HCT116 (cell line): Measurements from ENCODE around the gene TMEM187. TPM values are rescaled to one million over a fixed set of nuclear protein-coding genes. Genes with fewer than 3 reads are reported as not detected.

Experiments used
- ATAC-seq: fragments of 200-7000 bp; cut with Tn5 transposase; 2 replicates; pipeline ENCODE4 v1.9.1; 2020; ENCODE audit warnings: mild to moderate bottlenecking, moderate library complexity
- BruUV-seq: library from RNA; stranded (reverse); fragments of 400-500 nt; replicated peaks from 2 replicates; lab custom pipeline; 2021; lab: Mats Ljungman, UMichigan
- CTCF ChIA-PET: fragments of 300-600 bp; sonication (Branson Sonifier 250); formaldehyde crosslinking; loops from one replicate; lab custom pipeline; 2021; ENCODE audit warnings: antibody characterized with exemption; lab: Charles Lee
- POLR2A ChIA-PET: fragments of 300-600, 350-600 bp; sonication (Branson Sonifier 250); formaldehyde crosslinking; loops from one replicate; lab custom pipeline; 2021; ENCODE audit warnings: antibody characterized with exemption; lab: Charles Lee
- RAD21 ChIA-PET, 2 experiments: fragments of 300-600 bp; sonication (Branson Sonifier 250); formaldehyde crosslinking; loops; one replicate each; lab custom pipeline; 2023; ENCODE audit warnings: low total read pairs in 2 of 2; ENCODE audit not compliant: uncharacterized antibody in 2 of 2, unreplicated experiment in 2 of 2, low non-redundant PET in 1 of 2; lab: Charles Lee
- DNase-seq: peaks from one replicate; pipeline ENCODE4 v3.0.0-alpha.2; 2010; ENCODE audit warnings: low read depth, low spot score
- H2AFZ ChIP-seq: fragments of 200-600 bp; shearing (Covaris generic), sonication (generic); 2 replicates; pipeline ENCODE4 v1.6.1; 2017; ENCODE audit warnings: low read depth, mixed run types, mixed read lengths, antibody characterized with exemption, low read length; ENCODE audit not compliant: poor library complexity, severe bottlenecking
- H3K27ac ChIP-seq: 2 replicates; pipeline ENCODE4 v1.5.1; 2012; ENCODE audit warnings: low read depth, low read length
- H3K27me3 ChIP-seq: fragments of 200-600 bp; sonication (generic); 2 replicates; pipeline ENCODE4 v1.6.1; 2016; ENCODE audit warnings: mixed run types, low read length, mixed read lengths; ENCODE audit not compliant: insufficient read depth
- H3K36me3 ChIP-seq, 2 experiments: fragments of 200-500 bp in 1 of 2; fragments of 200-600 bp in 1 of 2; sonication (Bioruptor generic) in 1 of 2; sonication (generic) in 1 of 2; 2 replicates each; pipeline versions ENCODE4 v1.5.1 to v1.6.1; 2014 to 2016; ENCODE audit warnings: low read length in 2 of 2, inconsistent platforms in 1 of 2, mixed read lengths in 1 of 2, mixed run types in 1 of 2; ENCODE audit not compliant: insufficient read depth in 2 of 2, control insufficient read depth in 1 of 2
- H3K4me1 ChIP-seq, 2 experiments: fragments of 200-600 bp in 1 of 2; sonication (generic) in 1 of 2; 2 replicates each; pipeline versions ENCODE4 v1.5.1 to v1.6.1; 2012 to 2017; ENCODE audit warnings: low read length in 2 of 2, inconsistent platforms in 1 of 2, mild to moderate bottlenecking in 1 of 2, mixed read lengths in 1 of 2, mixed run types in 1 of 2, moderate library complexity in 1 of 2; ENCODE audit not compliant: insufficient read depth in 2 of 2, control insufficient read depth in 1 of 2
- H3K4me2 ChIP-seq: fragments of 200-600 bp; sonication (generic); 2 replicates; pipeline ENCODE4 v1.6.1; 2017; ENCODE audit warnings: mixed run types, low read length, mixed read lengths
- H3K4me3 ChIP-seq, 2 experiments: fragments of 200-600 bp in 1 of 2; sonication (generic) in 1 of 2; replicated peaks in 1 of 2; 2 replicates each; pipeline ENCODE4 v1.5.1; 2011 to 2016; ENCODE audit warnings: low read length in 2 of 2, control low read depth in 1 of 2, low read depth in 1 of 2, mild to moderate bottlenecking in 1 of 2, mixed read lengths in 1 of 2, mixed run types in 1 of 2
- H3K79me2 ChIP-seq: fragments of 200-600 bp; sonication (generic); 2 replicates; pipeline ENCODE4 v1.6.1; 2017; ENCODE audit warnings: mild to moderate bottlenecking, mixed run types, low read length, moderate library complexity, mixed read lengths; ENCODE audit not compliant: insufficient read depth
- H3K9ac ChIP-seq: fragments of 200-600 bp; sonication (generic); 2 replicates; pipeline ENCODE4 v1.6.1; 2016; ENCODE audit warnings: low read length, mixed read lengths
- H3K9me2 ChIP-seq: fragments of 200-600 bp; sonication (generic), shearing (Covaris generic); 2 replicates; pipeline ENCODE4 v1.6.1; 2017; ENCODE audit warnings: mixed run types, mild to moderate bottlenecking, moderate library complexity; ENCODE audit not compliant: insufficient read depth
- H3K9me3 ChIP-seq, 2 experiments: fragments of 200-500 bp in 1 of 2; fragments of 200-600 bp in 1 of 2; sonication (Bioruptor generic) in 1 of 2; sonication (generic) in 1 of 2; 2 replicates each; pipeline ENCODE4 v1.6.1; 2014 to 2017; ENCODE audit warnings: low read length in 2 of 2, mixed read lengths in 2 of 2, inconsistent platforms in 1 of 2, low read depth in 1 of 2, mild to moderate bottlenecking in 1 of 2, mixed run types in 1 of 2, moderate library complexity in 1 of 2; ENCODE audit not compliant: control insufficient read depth in 1 of 2, insufficient read depth in 1 of 2
- H4K20me1 ChIP-seq: fragments of 200-600 bp; sonication (generic), shearing (Covaris generic); 2 replicates; pipeline ENCODE4 v1.6.1; 2017; ENCODE audit warnings: mixed run types, mild to moderate bottlenecking, moderate library complexity; ENCODE audit not compliant: insufficient read depth
- CBX3 ChIP-seq: IDR thresholded peaks from 2 replicates; pipeline ENCODE4 v1.6.1; 2012; ENCODE audit warnings: low read depth
- CEBPB ChIP-seq: IDR thresholded peaks from 2 replicates; pipeline ENCODE4 v1.6.1; 2012; ENCODE audit warnings: low read depth
- EGR1 ChIP-seq: IDR thresholded peaks from 2 replicates; pipeline ENCODE4 v1.6.1; 2012; ENCODE audit warnings: low read depth
- ELF1 ChIP-seq: IDR thresholded peaks from 2 replicates; pipeline ENCODE4 v1.6.1; 2012; ENCODE audit warnings: low read depth, borderline replicate concordance
- EZH2 ChIP-seq: fragments of 200-600 bp; sonication (generic); IDR thresholded peaks from 2 replicates; pipeline ENCODE4 v1.6.1; 2017; ENCODE audit warnings: antibody characterized with exemption, mixed run types
- FOSL1 ChIP-seq: IDR thresholded peaks from 2 replicates; pipeline ENCODE4 v1.6.1; 2012; ENCODE audit warnings: low read depth
- JUND ChIP-seq: IDR thresholded peaks from 2 replicates; pipeline ENCODE4 v1.6.1; 2012
- MAX ChIP-seq: IDR thresholded peaks from 2 replicates; pipeline ENCODE4 v1.6.1; 2012
- POLR2A ChIP-seq: IDR thresholded peaks from 2 replicates; pipeline ENCODE4 v1.7.0; 2011; ENCODE audit warnings: borderline replicate concordance; ENCODE audit not compliant: insufficient read depth, insufficient read length; ENCODE audit errors: extremely low read depth
- POLR2AphosphoS5 ChIP-seq: IDR thresholded peaks from 2 replicates; pipeline ENCODE4 v1.6.1; 2011; ENCODE audit warnings: mild to moderate bottlenecking, low read depth, low read length, moderate library complexity
- RAD21 ChIP-seq: IDR thresholded peaks from 2 replicates; pipeline ENCODE4 v1.6.1; 2012; ENCODE audit warnings: low read depth, mild to moderate bottlenecking
- SIN3A ChIP-seq: IDR thresholded peaks from 2 replicates; pipeline ENCODE4 v1.6.1; 2012; ENCODE audit warnings: low read depth
- SP1 ChIP-seq: IDR thresholded peaks from 2 replicates; pipeline ENCODE4 v1.6.1; 2012; ENCODE audit warnings: low read depth
- SRF ChIP-seq: IDR thresholded peaks from 2 replicates; pipeline ENCODE4 v1.6.1; 2012; ENCODE audit warnings: low read depth
- ZBTB33 ChIP-seq: IDR thresholded peaks from 2 replicates; pipeline ENCODE4 v1.6.1; 2011; ENCODE audit warnings: mild to moderate bottlenecking, low read length, moderate library complexity; ENCODE audit not compliant: insufficient replicate concordance; ENCODE audit errors: extremely low read depth
- ZFX ChIP-seq: fragments of 450-650 bp; IDR thresholded peaks from 2 replicates; pipeline ENCODE4 v1.6.1; 2017
- ZNF274 ChIP-seq: fragments of 200-500 bp; sonication (Bioruptor generic); IDR thresholded peaks from 2 replicates; pipeline ENCODE4 v1.6.1; 2014; ENCODE audit warnings: mild to moderate bottlenecking, low read depth, low read length, inconsistent platforms
- intact Hi-C: fragments of 100-400 bp; cut with micrococcal nuclease; formaldehyde crosslinking; loops from 2 replicates; pipeline ENCODE4 v1.10.0; 2022
- total RNA-seq: library from RNA; stranded (reverse); gene quantifications from one replicate; pipeline ENCODE4 v1.2.1, GENCODE V29; 2021; ENCODE audit not compliant: unreplicated experiment
- TF ChIP-seq, protein P1 (sequence below): IDR thresholded peaks from 2 replicates; pipeline ENCODE4 v1.6.1; 2012
- TF ChIP-seq, protein P2 (sequence below), 3 experiments: fragments of 200-600 bp in 1 of 3; sonication (generic) in 1 of 3; IDR thresholded peaks in 2 of 3; conservative IDR thresholded peaks in 1 of 3; 2 replicates each; pipeline ENCODE4 v1.5.1; 2012 to 2017; ENCODE audit warnings: low read depth in 2 of 3, low read length in 2 of 3, antibody characterized with exemption in 1 of 3, borderline replicate concordance in 1 of 3, control low read depth in 1 of 3, mild to moderate bottlenecking in 1 of 3, mixed read lengths in 1 of 3, mixed run types in 1 of 3, moderate library complexity in 1 of 3; ENCODE audit not compliant: insufficient read depth in 1 of 3

Gene TMEM187
- total RNA-seq, 1 experiment from 2014 or later = 12.6 TPM

- Histone ChIP-seq H3K4me2 (no peak overlapping the region), H3K9me3 (no peaks in the 10 kb centered on the region), H3K27ac (no peak overlapping the region), H3K4me1 (no peaks in the 10 kb centered on the region), H3K9me2 (no peaks in the 10 kb centered on the region), H3K9ac (no peak overlapping the region), H3K36me3 (no peaks in the 10 kb centered on the region; a peak in 1 of 4 replicates), H3K4me3 (no peak overlapping the region), H2AFZ (no peak overlapping the region), H3K79me2 (no peaks in the 10 kb centered on the region; the same call in 1 of the 2 replicates), H3K27me3 (no peaks in the 10 kb centered on the region), H4K20me1 (no peaks in the 10 kb centered on the region)
- ChIA-PET CTCF (no interaction called here), RAD21 (no interaction called here), POLR2A (no interaction called here)
- ATAC-seq (no peak), DNase-seq (no peak)
- intact Hi-C loops = no loop called here
- no TSS peak for BruUV-seq
- TF ChIP-seq POLR2A (no peak), EGR1 (no peak), ELF1 (no peak), CBX3 (no peak), EZH2 (no peak), ZNF274 (no peak), RAD21 (no peak), MAX (no peak), ZFX (no peak), JUND (no peak), SIN3A (no peak), SRF (no peak), CEBPB (no peak), POLR2AphosphoS5 (no peak), FOSL1 (no peak), ZBTB33 (no peak), SP1 (no peak)
- TF ChIP-seq, protein P1, sequence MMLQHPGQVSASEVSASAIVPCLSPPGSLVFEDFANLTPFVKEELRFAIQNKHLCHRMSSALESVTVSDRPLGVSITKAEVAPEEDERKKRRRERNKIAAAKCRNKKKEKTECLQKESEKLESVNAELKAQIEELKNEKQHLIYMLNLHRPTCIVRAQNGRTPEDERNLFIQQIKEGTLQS = no peak
- TF ChIP-seq, protein P2, sequence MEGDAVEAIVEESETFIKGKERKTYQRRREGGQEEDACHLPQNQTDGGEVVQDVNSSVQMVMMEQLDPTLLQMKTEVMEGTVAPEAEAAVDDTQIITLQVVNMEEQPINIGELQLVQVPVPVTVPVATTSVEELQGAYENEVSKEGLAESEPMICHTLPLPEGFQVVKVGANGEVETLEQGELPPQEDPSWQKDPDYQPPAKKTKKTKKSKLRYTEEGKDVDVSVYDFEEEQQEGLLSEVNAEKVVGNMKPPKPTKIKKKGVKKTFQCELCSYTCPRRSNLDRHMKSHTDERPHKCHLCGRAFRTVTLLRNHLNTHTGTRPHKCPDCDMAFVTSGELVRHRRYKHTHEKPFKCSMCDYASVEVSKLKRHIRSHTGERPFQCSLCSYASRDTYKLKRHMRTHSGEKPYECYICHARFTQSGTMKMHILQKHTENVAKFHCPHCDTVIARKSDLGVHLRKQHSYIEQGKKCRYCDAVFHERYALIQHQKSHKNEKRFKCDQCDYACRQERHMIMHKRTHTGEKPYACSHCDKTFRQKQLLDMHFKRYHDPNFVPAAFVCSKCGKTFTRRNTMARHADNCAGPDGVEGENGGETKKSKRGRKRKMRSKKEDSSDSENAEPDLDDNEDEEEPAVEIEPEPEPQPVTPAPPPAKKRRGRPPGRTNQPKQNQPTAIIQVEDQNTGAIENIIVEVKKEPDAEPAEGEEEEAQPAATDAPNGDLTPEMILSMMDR (IDR thresholded peaks at IDR 0.05 in 2 of 3, conservative IDR thresholded peaks at IDR 0.05 in 1 of 3; ENCODE audit: borderline replicate concordance in 1 of 3, insufficient read depth in 1 of 3, low read depth in 2 of 3, low read length in 2 of 3) = no peak
Measured at GRCh38 chrX:154032160-154032559, 59.6 kb downstream of the TMEM187 start.
